Fibroblast of lung (primary cell): ENCODE measurements around the gene SRPK2. TPM values are rescaled to one million over a fixed set of nuclear protein-coding genes. Genes with fewer than 3 reads are reported as not detected.
"Not testable (repeated sequence)": the region's sequence is repeated elsewhere in the genome, so short reads cannot be mapped to it uniquely, and the experiment has no call there.

Experiments
- DNase-seq, 2 donors: peaks; one replicate each; pipeline versions ENCODE4 v3.0.0 to v3.0.0-alpha.2; 2010; ENCODE audit warnings: low read depth in 2 of 2
- H2AFZ ChIP-seq: 2 replicates; pipeline ENCODE4 v1.5.1; 2012; ENCODE audit warnings: low read length, control low read depth, inconsistent platforms
- H3K27ac ChIP-seq: 2 replicates; pipeline ENCODE4 v1.5.1; 2011; ENCODE audit warnings: low read length, control low read depth; ENCODE audit not compliant: insufficient read depth
- H3K27me3 ChIP-seq: 2 replicates; pipeline ENCODE4 v1.5.1; 2011; ENCODE audit warnings: mild to moderate bottlenecking, low read length; ENCODE audit not compliant: control insufficient read depth, insufficient read depth
- H3K36me3 ChIP-seq: 2 replicates; pipeline ENCODE4 v1.5.1; 2011; ENCODE audit warnings: low read length; ENCODE audit not compliant: control insufficient read depth, insufficient read depth
- H3K4me1 ChIP-seq: 2 replicates; pipeline ENCODE4 v1.5.1; 2011; ENCODE audit warnings: low read length; ENCODE audit not compliant: control insufficient read depth, insufficient read depth; ENCODE audit errors: extremely low read depth
- H3K4me2 ChIP-seq: 2 replicates; pipeline ENCODE4 v1.5.1; 2011; ENCODE audit warnings: low read length, control low read depth; ENCODE audit not compliant: insufficient read depth; ENCODE audit errors: extremely low read depth
- H3K4me3 ChIP-seq, 4 experiments: fragments of 200-600 bp in 1 of 4; sonication (generic) in 1 of 4; replicated peaks in 1 of 4; 2 replicates each; pipeline ENCODE4 v1.5.1; 2011 to 2016; ENCODE audit warnings: low read length in 4 of 4, low read depth in 3 of 4, mild to moderate bottlenecking in 3 of 4, control low read depth in 2 of 4, inconsistent platforms in 1 of 4, mixed read lengths in 1 of 4; ENCODE audit not compliant: insufficient read depth in 1 of 4; ENCODE audit errors: control extremely low read depth in 1 of 4
- H3K79me2 ChIP-seq: 2 replicates; pipeline ENCODE4 v1.5.1; 2012; ENCODE audit warnings: mild to moderate bottlenecking, low read length, inconsistent platforms; ENCODE audit not compliant: control insufficient read depth, insufficient read depth
- H3K9ac ChIP-seq: 2 replicates; pipeline ENCODE4 v1.5.1; 2011; ENCODE audit warnings: mild to moderate bottlenecking, low read length, control low read depth; ENCODE audit not compliant: insufficient read depth
- H3K9me3 ChIP-seq: 2 replicates; pipeline ENCODE4 v1.5.1; 2012; ENCODE audit warnings: low read depth, low read length; ENCODE audit not compliant: control insufficient read depth, insufficient read depth
- H4K20me1 ChIP-seq: 2 replicates; pipeline ENCODE4 v1.5.1; 2011; ENCODE audit warnings: low read length; ENCODE audit not compliant: control insufficient read depth, insufficient read depth; ENCODE audit errors: extremely low read depth
- EZH2 ChIP-seq: IDR thresholded peaks from 2 replicates; pipeline ENCODE4 v1.5.1; 2012; ENCODE audit warnings: low read length, control low read depth, mild to moderate bottlenecking; ENCODE audit errors: missing control alignments
- polyA plus RNA-seq, 2 donors: library from polyadenylated mRNA; depleted of rRNA in 1 of 2; stranded (reverse) in 1 of 2; unstranded in 1 of 2; fragments of >200 nt; gene quantifications; 2 replicates each; pipeline ENCODE4 v1.2.1, GENCODE V29; 2011 to 2012; ENCODE audit warnings: missing spikeins in 1 of 2
- total RNA-seq: library from RNA; depleted of rRNA; stranded (reverse); fragments of >200 nt; gene quantifications from 2 replicates; pipeline ENCODE4 v1.2.1, GENCODE V29; 2014
- TF ChIP-seq, protein P1 (sequence below), 2 donors: IDR thresholded peaks in 1 of 2; conservative IDR thresholded peaks in 1 of 2; 1 replicate in 1 of 2; 2 replicates in 1 of 2; pipeline ENCODE4 v1.5.1; 2011 to 2012; ENCODE audit warnings: low read length in 2 of 2, control low read depth in 1 of 2, inconsistent platforms in 1 of 2, low read depth in 1 of 2, mild to moderate bottlenecking in 1 of 2

SRPK2 gene
- total and polyA plus RNA-seq, 2 donors (not counting 1 experiment from before 2014, with no cell fraction given): 27.8 to 61.8 TPM

- H3K27ac ChIP-seq: no peak overlapping the region
- no peak overlapping the region for H3K9ac ChIP-seq
- H3K27me3 ChIP-seq: no peaks in the 10 kb centered on the region
- TF ChIP-seq, protein P1, sequence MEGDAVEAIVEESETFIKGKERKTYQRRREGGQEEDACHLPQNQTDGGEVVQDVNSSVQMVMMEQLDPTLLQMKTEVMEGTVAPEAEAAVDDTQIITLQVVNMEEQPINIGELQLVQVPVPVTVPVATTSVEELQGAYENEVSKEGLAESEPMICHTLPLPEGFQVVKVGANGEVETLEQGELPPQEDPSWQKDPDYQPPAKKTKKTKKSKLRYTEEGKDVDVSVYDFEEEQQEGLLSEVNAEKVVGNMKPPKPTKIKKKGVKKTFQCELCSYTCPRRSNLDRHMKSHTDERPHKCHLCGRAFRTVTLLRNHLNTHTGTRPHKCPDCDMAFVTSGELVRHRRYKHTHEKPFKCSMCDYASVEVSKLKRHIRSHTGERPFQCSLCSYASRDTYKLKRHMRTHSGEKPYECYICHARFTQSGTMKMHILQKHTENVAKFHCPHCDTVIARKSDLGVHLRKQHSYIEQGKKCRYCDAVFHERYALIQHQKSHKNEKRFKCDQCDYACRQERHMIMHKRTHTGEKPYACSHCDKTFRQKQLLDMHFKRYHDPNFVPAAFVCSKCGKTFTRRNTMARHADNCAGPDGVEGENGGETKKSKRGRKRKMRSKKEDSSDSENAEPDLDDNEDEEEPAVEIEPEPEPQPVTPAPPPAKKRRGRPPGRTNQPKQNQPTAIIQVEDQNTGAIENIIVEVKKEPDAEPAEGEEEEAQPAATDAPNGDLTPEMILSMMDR (conservative IDR thresholded peaks at IDR 0.05 in 1 of 2, IDR thresholded peaks at IDR 0.05 in 1 of 2; ENCODE audit: low read depth in 1 of 2, low read length in 2 of 2): no peak
- no peak for TF ChIP-seq EZH2
- H3K9me3 ChIP-seq: no peaks in the 10 kb centered on the region
- no peak overlapping the region for H2AFZ ChIP-seq
- no peaks in the 10 kb centered on the region for H4K20me1 ChIP-seq
- peaks cover 11% of the 10 kb centered on the region for H3K79me2 ChIP-seq
- no peaks in the 10 kb centered on the region for H3K4me1 ChIP-seq
- no peaks in the 10 kb centered on the region for H3K36me3 ChIP-seq
- no peak overlapping the region for H3K4me3 ChIP-seq
- DNase-seq: peak in 1 of 2 donors; percentile 10
- H3K4me2 ChIP-seq: no peak overlapping the region
Measured at GRCh38 chr7:105306298-105306748, 82.4 kb downstream of the SRPK2 start.

DNA sequence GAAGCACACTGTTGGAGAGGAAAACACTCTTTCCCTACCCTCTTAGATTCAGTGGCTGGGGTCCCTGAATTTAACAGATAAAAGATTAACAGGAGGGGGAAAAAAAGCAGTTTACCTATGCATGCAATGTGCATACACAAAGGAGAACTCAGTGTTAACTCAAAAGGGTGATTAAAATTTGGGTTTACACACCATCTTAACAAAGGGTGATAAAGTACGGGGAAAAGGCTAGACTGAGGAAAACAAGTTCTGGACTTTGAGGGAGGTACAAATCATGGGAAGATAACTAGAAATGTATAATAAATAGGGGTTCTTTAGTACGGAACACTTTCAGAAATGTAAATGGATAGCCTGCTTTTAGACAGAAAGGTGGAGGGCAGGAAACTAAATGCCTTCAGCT is 83.1 kb downstream of the SRPK2 start:
- H3K9ac ChIP-seq: no peak overlapping the region
- no peaks in the 10 kb centered on the region for H3K36me3 ChIP-seq
- no peaks in the 10 kb centered on the region for H3K9me3 ChIP-seq
- TF ChIP-seq, protein P1 (conservative IDR thresholded peaks at IDR 0.05 in 1 of 2, IDR thresholded peaks at IDR 0.05 in 1 of 2; ENCODE audit: low read depth in 1 of 2, low read length in 2 of 2): no peak
- no peak for TF ChIP-seq EZH2
- H3K79me2 ChIP-seq: peaks cover 11% of the 10 kb centered on the region
- no peaks in the 10 kb centered on the region for H3K4me1 ChIP-seq
- no peak for DNase-seq
- H3K27ac ChIP-seq: no peak overlapping the region
- H4K20me1 ChIP-seq: no peaks in the 10 kb centered on the region
- no peaks in the 10 kb centered on the region for H3K27me3 ChIP-seq
- no peak overlapping the region for H3K4me3 ChIP-seq
- no peak overlapping the region for H3K4me2 ChIP-seq
- no peak overlapping the region for H2AFZ ChIP-seq

DNA sequence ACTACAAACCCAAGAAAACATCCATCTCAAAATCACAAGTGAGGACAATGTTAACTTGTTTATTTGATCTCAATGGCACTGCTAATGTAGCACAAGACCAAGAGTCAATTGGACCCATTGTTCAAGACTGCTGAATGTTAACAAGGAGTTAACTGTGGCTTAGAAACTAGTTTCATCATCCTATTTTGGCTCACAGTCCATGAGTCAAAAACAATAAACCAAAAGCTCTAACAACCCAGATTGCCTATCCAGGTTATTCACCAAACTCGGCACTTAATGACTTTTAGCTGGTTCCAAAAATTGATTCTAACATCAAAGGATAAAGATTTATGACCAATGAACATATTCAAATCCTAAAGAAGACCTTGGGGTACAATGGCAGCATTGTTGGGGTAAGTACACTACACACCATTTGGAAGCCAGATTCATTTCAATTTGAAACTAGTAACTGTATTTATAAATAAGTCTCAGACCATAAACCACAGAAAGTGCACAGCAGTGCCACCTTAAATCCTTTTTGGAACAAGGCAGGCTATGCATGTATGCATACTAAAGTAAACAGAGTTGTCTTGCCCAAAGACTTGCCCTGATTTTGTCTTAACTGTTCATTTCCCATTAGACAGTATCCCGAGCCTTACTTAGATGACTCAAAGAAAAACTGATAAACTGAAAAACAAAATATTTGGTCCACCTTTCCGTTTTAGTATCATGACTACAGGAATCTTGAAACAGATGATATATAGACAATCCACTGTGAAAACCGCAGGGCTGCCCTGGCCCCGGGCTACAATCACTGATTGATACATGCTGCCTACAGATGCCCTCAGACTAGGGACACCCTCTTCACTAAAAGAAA is 84.5 kb downstream of the SRPK2 start:
- Histone ChIP-seq H3K4me2 (peak overlapping the region; percentile 39), H2AFZ (no peak overlapping the region), H3K4me1 (no peaks in the 10 kb centered on the region), H4K20me1 (no peaks in the 10 kb centered on the region), H3K4me3 (peak overlapping the region in 2 of 4 experiments; percentile 2 to 40), H3K27me3 (no peaks in the 10 kb centered on the region), H3K9me3 (no peaks in the 10 kb centered on the region), H3K27ac (no peak overlapping the region), H3K9ac (no peak overlapping the region), H3K36me3 (no peaks in the 10 kb centered on the region), H3K79me2 (peaks cover 2% of the 10 kb centered on the region)
- TF ChIP-seq, protein P1 (conservative IDR thresholded peaks at IDR 0.05 in 1 of 2, IDR thresholded peaks at IDR 0.05 in 1 of 2; ENCODE audit: low read depth in 1 of 2, low read length in 2 of 2): no peak
- no peak for TF ChIP-seq EZH2
- peak; percentile 66 to 67 for DNase-seq

GRCh38 chr7:105300587-105300986 is 88.1 kb downstream of the SRPK2 start:
- not testable (repeated sequence) for H3K4me2 ChIP-seq, H3K4me1 ChIP-seq, H3K27me3 ChIP-seq, H3K79me2 ChIP-seq, H3K9ac ChIP-seq, H3K4me3 ChIP-seq, H3K27ac ChIP-seq, H3K36me3 ChIP-seq, DNase-seq, H3K9me3 ChIP-seq, H2AFZ ChIP-seq, H4K20me1 ChIP-seq
